Prostate gland (tissue), 2 donors: ENCODE results near the gene FNDC3B. TPM values are rescaled to one million over a fixed set of nuclear protein-coding genes. Genes with fewer than 3 reads are reported as not detected.

ENCODE experiments used
- DNase-seq: peaks from one replicate; pipeline ENCODE4 v3.0.0-alpha.2; 2019; ENCODE audit warnings: low spot score
- H3K27ac ChIP-seq, 2 donors: fragments of 200-600 bp; sonication (generic); 2 replicates each; pipeline ENCODE4 v1.5.1; 2017 to 2019
- H3K27me3 ChIP-seq: fragments of 200-600 bp; sonication (generic); replicated peaks from 2 replicates; pipeline ENCODE4 v1.5.1; 2019; ENCODE audit not compliant: insufficient read depth
- H3K36me3 ChIP-seq, 2 donors: fragments of 200-600 bp; sonication (generic); 1 replicate in 1 of 2; 2 replicates in 1 of 2; pipeline versions ENCODE4 v1.5.1 to v1.8.1; 2017 to 2019
- H3K4me1 ChIP-seq: fragments of 200-600 bp; sonication (generic); replicated peaks from 2 replicates; pipeline ENCODE4 v1.5.1; 2019
- H3K4me3 ChIP-seq, 2 donors: fragments of 200-600 bp; sonication (generic); 2 replicates each; pipeline ENCODE4 v1.5.1; 2017 to 2019
- H3K9me3 ChIP-seq: fragments of 200-600 bp; sonication (generic); 2 replicates; pipeline ENCODE4 v1.5.1; 2017
- POLR2A ChIP-seq: fragments of 450-650 bp; IDR thresholded peaks from one replicate; pipeline ENCODE4 v1.6.1; 2016; ENCODE audit warnings: antibody characterized with exemption, mild to moderate bottlenecking
- POLR2AphosphoS5 ChIP-seq: sonication (generic); formaldehyde crosslinking; IDR thresholded peaks from one replicate; pipeline ENCODE4 v1.6.1; 2017; ENCODE audit warnings: antibody characterized with exemption
- WGBS: methylation state at CpG from one replicate; pipeline ENCODE4 v1.1.5; 2018; 5-methylcytosine and 5-hydroxymethylcytosine counted together
- intact Hi-C: fragments of 100-400 bp; cut with DNase I; formaldehyde crosslinking; loops from one replicate; pipeline ENCODE4 v1.14.2; 2022
- total RNA-seq, 2 donors: library from RNA; depleted of rRNA; stranded (reverse); fragments of >200 nt; gene quantifications; one replicate each; pipeline ENCODE4 v1.1.0, GENCODE V29; 2016
- TF ChIP-seq, protein P1 (sequence below), 4 experiments: fragments of 200-600 bp in 2 of 4; fragments of 450-650 bp in 2 of 4; sonication (generic) in 2 of 4; IDR thresholded peaks; 1 replicate in 3 of 4; 2 replicates in 1 of 4; pipeline ENCODE4 v1.5.1; 2016 to 2019; ENCODE audit warnings: antibody characterized with exemption in 4 of 4, mild to moderate bottlenecking in 2 of 4, moderate library complexity in 2 of 4

Gene FNDC3B
- total RNA-seq, 2 donors from 2014 or later, result 35.9 to 62.4 TPM

DNA sequence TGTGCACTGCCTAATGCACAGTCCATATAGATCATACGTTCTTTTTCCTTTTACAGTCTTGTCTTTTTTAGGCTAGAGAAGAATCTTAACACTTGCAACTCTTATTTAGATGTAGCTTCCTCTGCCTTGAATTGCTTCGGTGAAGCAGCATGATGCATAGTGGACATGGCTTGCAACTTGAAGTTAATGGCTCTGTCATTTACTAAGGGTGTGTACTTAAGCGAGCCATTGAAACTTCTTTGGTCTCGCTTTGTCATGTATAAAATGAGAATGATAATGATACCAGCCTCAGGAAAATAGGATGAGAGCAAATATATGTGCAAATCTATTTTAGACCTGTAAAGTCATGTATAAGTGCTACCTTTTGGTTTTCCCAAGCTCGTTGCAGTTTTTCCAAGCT is 261.5 kb downstream of the FNDC3B start:
- Histone ChIP-seq H3K4me1 (no peaks in the 10 kb centered on the region), H3K9me3 (no peaks in the 10 kb centered on the region), H3K4me3 (no peak overlapping the region), H3K27me3 (no peaks in the 10 kb centered on the region), H3K36me3 (no peaks in the 10 kb centered on the region), H3K27ac (no peak overlapping the region)
- TF ChIP-seq POLR2A, result no peak
- TF ChIP-seq, protein P1, sequence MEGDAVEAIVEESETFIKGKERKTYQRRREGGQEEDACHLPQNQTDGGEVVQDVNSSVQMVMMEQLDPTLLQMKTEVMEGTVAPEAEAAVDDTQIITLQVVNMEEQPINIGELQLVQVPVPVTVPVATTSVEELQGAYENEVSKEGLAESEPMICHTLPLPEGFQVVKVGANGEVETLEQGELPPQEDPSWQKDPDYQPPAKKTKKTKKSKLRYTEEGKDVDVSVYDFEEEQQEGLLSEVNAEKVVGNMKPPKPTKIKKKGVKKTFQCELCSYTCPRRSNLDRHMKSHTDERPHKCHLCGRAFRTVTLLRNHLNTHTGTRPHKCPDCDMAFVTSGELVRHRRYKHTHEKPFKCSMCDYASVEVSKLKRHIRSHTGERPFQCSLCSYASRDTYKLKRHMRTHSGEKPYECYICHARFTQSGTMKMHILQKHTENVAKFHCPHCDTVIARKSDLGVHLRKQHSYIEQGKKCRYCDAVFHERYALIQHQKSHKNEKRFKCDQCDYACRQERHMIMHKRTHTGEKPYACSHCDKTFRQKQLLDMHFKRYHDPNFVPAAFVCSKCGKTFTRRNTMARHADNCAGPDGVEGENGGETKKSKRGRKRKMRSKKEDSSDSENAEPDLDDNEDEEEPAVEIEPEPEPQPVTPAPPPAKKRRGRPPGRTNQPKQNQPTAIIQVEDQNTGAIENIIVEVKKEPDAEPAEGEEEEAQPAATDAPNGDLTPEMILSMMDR (IDR thresholded peaks at IDR 0.05), result no peak
- TF ChIP-seq POLR2AphosphoS5, result no peak
- intact Hi-C loops, result no loop called here
- no peak for DNase-seq
- 80% methylated on average over 5 of the region's 5 CpGs for WGBS

DNA sequence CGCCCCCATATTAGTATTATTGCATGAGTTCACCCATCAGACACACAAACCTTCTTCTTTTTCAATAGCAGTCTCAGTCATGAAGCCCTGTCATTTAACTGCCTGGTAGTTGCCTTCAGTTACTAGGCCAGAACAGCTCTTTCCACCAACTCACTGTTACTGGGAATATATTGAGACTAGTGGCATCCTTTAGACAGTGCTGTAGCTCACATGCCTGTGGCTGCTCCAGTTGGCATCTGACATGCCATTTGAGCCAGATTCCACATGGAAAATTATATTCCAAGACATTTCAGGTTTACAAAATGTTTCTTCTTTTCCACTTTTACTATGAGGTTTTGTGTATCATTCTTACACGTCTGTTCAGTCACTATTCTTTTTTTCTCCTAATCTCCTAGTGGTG is 262.8 kb downstream of the FNDC3B start:
- Histone ChIP-seq H3K27me3 (no peaks in the 10 kb centered on the region), H3K4me3 (no peak overlapping the region), H3K4me1 (no peaks in the 10 kb centered on the region), H3K27ac (no peak overlapping the region), H3K9me3 (no peaks in the 10 kb centered on the region), H3K36me3 (peaks cover 0 to 2% of the 10 kb centered on the region in 2 donors)
- TF ChIP-seq, protein P1 (IDR thresholded peaks at IDR 0.05), result no peak
- no peak for TF ChIP-seq POLR2AphosphoS5
- no peak for TF ChIP-seq POLR2A
- intact Hi-C loops, result no loop called here
- WGBS, result 94% methylated on average over 2 of the region's 2 CpGs
- no peak for DNase-seq

DNA sequence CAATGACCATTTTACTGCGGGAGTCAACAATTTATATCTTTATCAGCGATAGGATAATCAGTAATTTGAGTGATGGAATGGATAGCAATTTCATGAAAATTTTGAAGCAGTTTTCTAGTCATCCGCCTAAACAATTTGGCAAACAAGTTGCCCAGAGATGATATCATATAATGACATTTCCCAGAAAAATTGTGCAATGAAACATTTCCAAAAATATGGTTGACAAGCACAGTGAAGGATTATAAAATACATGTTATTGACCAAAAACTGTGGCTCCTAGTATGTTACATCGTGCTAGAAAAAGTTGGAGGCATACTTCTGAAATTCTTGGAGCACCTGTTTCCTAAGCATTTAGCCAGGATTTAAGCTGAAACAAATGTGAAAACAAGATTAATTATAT is 263.8 kb downstream of the FNDC3B start:
- H3K4me1 ChIP-seq, result no peaks in the 10 kb centered on the region
- intact Hi-C loops, result no loop called here
- no peaks in the 10 kb centered on the region for H3K9me3 ChIP-seq
- peaks cover 0 to 5% of the 10 kb centered on the region in 2 donors for H3K36me3 ChIP-seq
- WGBS, result 86% methylated on average over 4 of the region's 4 CpGs
- H3K27ac ChIP-seq, result no peak overlapping the region
- no peak for TF ChIP-seq POLR2AphosphoS5
- TF ChIP-seq POLR2A, result no peak
- TF ChIP-seq, protein P1 (IDR thresholded peaks at IDR 0.05), result no peak
- no peak for DNase-seq
- no peaks in the 10 kb centered on the region for H3K27me3 ChIP-seq
- no peak overlapping the region for H3K4me3 ChIP-seq

DNA sequence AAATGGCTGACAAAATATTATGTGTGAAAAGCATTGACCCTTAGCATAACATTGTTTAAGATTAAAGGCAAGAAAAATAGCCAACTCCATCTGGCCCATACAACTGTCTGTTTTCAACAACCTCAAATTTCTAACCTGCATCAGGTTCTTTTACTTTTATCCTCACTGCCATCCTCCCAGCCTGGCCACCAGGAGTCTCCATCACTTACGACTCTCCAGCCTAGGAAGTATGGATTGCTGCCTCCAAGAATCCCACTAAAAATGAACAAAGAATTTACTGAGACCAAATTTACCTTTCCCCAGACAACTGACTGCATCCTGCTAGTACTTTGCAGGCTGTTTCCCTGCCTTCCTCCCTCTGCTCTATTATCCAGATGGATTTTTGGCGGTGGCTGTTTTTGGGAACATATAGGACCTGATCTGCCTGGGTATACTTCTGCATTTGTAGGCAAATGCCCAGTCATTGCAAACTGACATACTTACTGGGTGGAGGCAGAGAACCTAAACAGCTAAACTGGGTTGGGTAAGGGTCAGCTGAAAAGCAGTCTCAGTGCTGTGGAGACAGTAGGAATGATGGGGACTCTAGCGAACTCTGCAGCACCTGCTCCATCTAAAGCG is 264.7 kb downstream of the FNDC3B start:
- 97% methylated on average over 4 of the region's 4 CpGs for WGBS
- H3K4me3 ChIP-seq, result no peak overlapping the region
- no peaks in the 10 kb centered on the region for H3K4me1 ChIP-seq
- intact Hi-C loops, result no loop called here
- H3K9me3 ChIP-seq, result no peaks in the 10 kb centered on the region
- TF ChIP-seq, protein P1 (IDR thresholded peaks at IDR 0.05), result no peak
- TF ChIP-seq POLR2AphosphoS5 (no peak), POLR2A (no peak)
- DNase-seq, result no peak
- H3K27me3 ChIP-seq, result no peaks in the 10 kb centered on the region
- peaks cover 0 to 5% of the 10 kb centered on the region in 2 donors for H3K36me3 ChIP-seq
- no peak overlapping the region for H3K27ac ChIP-seq

DNA sequence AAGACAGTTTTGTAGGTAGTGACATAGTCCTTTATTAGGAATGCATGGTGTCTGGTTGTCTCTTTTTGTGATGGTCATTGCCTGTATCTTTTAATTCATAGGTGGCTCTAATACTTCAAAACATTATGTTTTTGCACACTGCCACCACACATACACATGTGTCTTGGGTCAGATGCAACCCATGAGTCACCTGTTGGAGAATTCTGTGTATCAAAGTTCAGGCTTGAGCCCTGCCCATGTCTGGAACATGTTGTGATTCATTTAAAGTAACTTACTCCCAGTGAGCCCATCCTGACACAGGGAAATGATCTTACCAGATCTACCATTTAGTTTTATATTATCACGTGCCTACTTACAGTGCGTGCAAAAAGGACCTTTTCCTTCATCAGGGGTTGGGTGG is 266.2 kb downstream of the FNDC3B start:
- intact Hi-C loops, result no loop called here
- H3K9me3 ChIP-seq, result no peaks in the 10 kb centered on the region
- no peak for DNase-seq
- no peak overlapping the region for H3K27ac ChIP-seq
- H3K36me3 ChIP-seq, result peaks cover 0 to 5% of the 10 kb centered on the region in 2 donors
- no peak for TF ChIP-seq POLR2A
- TF ChIP-seq, protein P1 (IDR thresholded peaks at IDR 0.05), result no peak
- TF ChIP-seq POLR2AphosphoS5, result no peak
- 97% methylated on average over 2 of the region's 2 CpGs for WGBS
- H3K4me3 ChIP-seq, result no peak overlapping the region
- H3K4me1 ChIP-seq, result no peaks in the 10 kb centered on the region
- no peaks in the 10 kb centered on the region for H3K27me3 ChIP-seq
